ENCODE measurements around the gene PID1.

GRCh38 chr2:229282758-229283546 is 11.9 kb upstream of the PID1 start:
- no peak for TF ChIP-seq CTCF (IDR thresholded peaks at IDR 0.05)
- no peak for TF ChIP-seq ZBTB43 (CRISPR knock-in tag; IDR thresholded peaks at IDR 0.05)
- no peak for TF ChIP-seq NR2C2 (CRISPR knock-in tag; IDR thresholded peaks at IDR 0.05)
- no peak for TF ChIP-seq MLX (CRISPR knock-in tag; IDR thresholded peaks at IDR 0.05)
- TF ChIP-seq ETV6 (CRISPR knock-in tag; IDR thresholded peaks at IDR 0.05): no peak
- no peak for TF ChIP-seq SP1 (CRISPR knock-in tag; conservative IDR thresholded peaks at IDR 0.05)
- TF ChIP-seq ELF4 (CRISPR knock-in tag; IDR thresholded peaks at IDR 0.05; ENCODE audit: low read depth): no peak
- TF ChIP-seq ATF2 (CRISPR knock-in tag; IDR thresholded peaks at IDR 0.05; ENCODE audit: borderline replicate concordance, low read depth): no peak
- no peak for TF ChIP-seq USF1 (CRISPR knock-in tag; IDR thresholded peaks at IDR 0.05)
- no peak for TF ChIP-seq ATF1 (CRISPR knock-in tag; IDR thresholded peaks at IDR 0.05)
- no peak for TF ChIP-seq ATF3 (CRISPR knock-in tag; conservative IDR thresholded peaks at IDR 0.05)
- TF ChIP-seq ZNF425 (CRISPR knock-in tag; conservative IDR thresholded peaks at IDR 0.05): no peak
- TF ChIP-seq STAT6 (CRISPR knock-in tag; conservative IDR thresholded peaks at IDR 0.05; ENCODE audit: low read depth): no peak
